HFF-Myc (cell line): ENCODE data around the gene VSIG8.

ENCODE experiments used
- DNase-seq: peaks from one replicate; pipeline ENCODE4 v3.0.0-alpha.2; 2011; ENCODE audit warnings: low read depth; ENCODE audit errors: extremely low read depth
- H3K4me3 ChIP-seq: replicated peaks from 2 replicates; pipeline ENCODE4 v1.5.1; 2011; ENCODE audit warnings: low read depth, mild to moderate bottlenecking, control low read depth, low read length
- CTCF ChIP-seq: IDR thresholded peaks from 2 replicates; pipeline ENCODE4 v1.5.1; 2012; ENCODE audit warnings: mild to moderate bottlenecking, low read depth, low read length, control low read depth; ENCODE audit errors: missing control alignments

The VSIG8 gene

GRCh38 chr1:159860456-159860855 is 2.0 kb downstream of the VSIG8 start:
- no peak for DNase-seq
- no peak overlapping the region for H3K4me3 ChIP-seq
- no peak for TF ChIP-seq CTCF

GRCh38 chr1:159859767-159860322 is 2.6 kb downstream of the VSIG8 start:
- TF ChIP-seq CTCF = no peak
- no peak for DNase-seq
- no peak overlapping the region for H3K4me3 ChIP-seq

GRCh38 chr1:159857889-159858288 is 4.6 kb downstream of the VSIG8 start:
- H3K4me3 ChIP-seq = no peak overlapping the region
- no peak for TF ChIP-seq CTCF
- no peak for DNase-seq

- TF ChIP-seq CTCF = no peak
- no peak overlapping the region for H3K4me3 ChIP-seq
- DNase-seq = no peak
Observed at GRCh38 chr1:159856576-159856975, 5.9 kb downstream of the VSIG8 start.

GRCh38 chr1:159855709-159856108 is 6.7 kb downstream of the VSIG8 start:
- H3K4me3 ChIP-seq = no peak overlapping the region
- TF ChIP-seq CTCF = no peak
- no peak for DNase-seq

- TF ChIP-seq CTCF = no peak
- DNase-seq = no peak
Observed at GRCh38 chr1:159854693-159855192, 7.7 kb downstream of the VSIG8 start.

More at GRCh38 chr1:159854693-159855192, 7.7 kb downstream of the VSIG8 start:
- peak overlapping the region; percentile 46 for H3K4me3 ChIP-seq
